GM12891 (cell line): Measurements from ENCODE around the gene CADPS.

Experiments
- DNase-seq: peaks from one replicate; pipeline ENCODE4 v3.0.0; 2011; ENCODE audit warnings: low spot score; ENCODE audit not compliant: insufficient read length
- FAIRE-seq: peaks from 2 replicates; lab custom pipeline; 2011; peaks lifted over from hg19 to GRCh38; lab: Jason Lieb, UNC
- PAX5 ChIP-seq: IDR thresholded peaks from 2 replicates; pipeline ENCODE4 v1.6.1; 2011; ENCODE audit warnings: low read length, moderate library complexity, mild to moderate bottlenecking; ENCODE audit not compliant: insufficient read depth, severe bottlenecking
- POLR2A ChIP-seq: IDR thresholded peaks from 2 replicates; pipeline ENCODE4 v1.6.1; 2011; ENCODE audit warnings: low read depth, low read length, control low read depth
- POLR2AphosphoS5 ChIP-seq: IDR thresholded peaks from 2 replicates; pipeline ENCODE4 v1.6.1; 2011; ENCODE audit warnings: low read depth, low read length, control low read depth
- POU2F2 ChIP-seq: IDR thresholded peaks from 2 replicates; pipeline ENCODE4 v1.6.1; 2011; ENCODE audit warnings: low read depth, mild to moderate bottlenecking, control low read depth, low read length, moderate library complexity
- SPI1 ChIP-seq: IDR thresholded peaks from 2 replicates; pipeline ENCODE4 v1.6.1; 2011; ENCODE audit warnings: low read depth, low read length, control low read depth
- TAF1 ChIP-seq: IDR thresholded peaks from 2 replicates; pipeline ENCODE4 v1.6.1; 2011; ENCODE audit warnings: low read depth, low read length, control low read depth

Gene CADPS

GRCh38 chr3:62837145-62837787, 38.0 kb downstream of the CADPS start:
- FAIRE-seq (no peak), DNase-seq (no peak)
- TF ChIP-seq TAF1 (no peak), POLR2A (no peak)

- no peak for DNase-seq
- no peak for TF ChIP-seq POLR2A
- no peak for TF ChIP-seq PAX5
- TF ChIP-seq TAF1: no peak
- TF ChIP-seq POLR2AphosphoS5: no peak
- TF ChIP-seq POU2F2: no peak
- TF ChIP-seq SPI1: no peak
- no peak for FAIRE-seq
Measured at GRCh38 chr3:62835554-62836236, 39.5 kb downstream of the CADPS start.

GRCh38 chr3:62833538-62833937, 41.7 kb downstream of the CADPS start:
- no peak for FAIRE-seq
- no peak for DNase-seq
- TF ChIP-seq POLR2A: no peak
- no peak for TF ChIP-seq POLR2AphosphoS5
- no peak for TF ChIP-seq POU2F2
- no peak for TF ChIP-seq TAF1
- TF ChIP-seq SPI1: no peak
- no peak for TF ChIP-seq PAX5

- DNase-seq: no peak
- no peak for TF ChIP-seq POLR2A
- TF ChIP-seq PAX5: no peak
- no peak for TF ChIP-seq SPI1
- TF ChIP-seq POU2F2: no peak
- TF ChIP-seq TAF1: no peak
- TF ChIP-seq POLR2AphosphoS5: no peak
- FAIRE-seq: no peak
Measured at GRCh38 chr3:62832553-62832952, 42.7 kb downstream of the CADPS start.

- TF ChIP-seq TAF1 (no peak), POU2F2 (no peak), POLR2A (no peak), POLR2AphosphoS5 (no peak), SPI1 (no peak), PAX5 (no peak)
- DNase-seq (no peak), FAIRE-seq (no peak)
Measured at GRCh38 chr3:62830727-62831322, 44.4 kb downstream of the CADPS start.

- DNase-seq: no peak
Measured at GRCh38 chr3:62827550-62827949, 47.7 kb downstream of the CADPS start.

GRCh38 chr3:62824965-62825592, 50.1 kb downstream of the CADPS start:
- FAIRE-seq (no peak), DNase-seq (no peak)
- TF ChIP-seq PAX5: no peak
- no peak for TF ChIP-seq POLR2A
- TF ChIP-seq TAF1: no peak
- no peak for TF ChIP-seq POLR2AphosphoS5
- TF ChIP-seq POU2F2: no peak
- TF ChIP-seq SPI1: no peak

More at GRCh38 chr3:62827550-62827949, 47.7 kb downstream of the CADPS start:
- no peak for TF ChIP-seq POLR2A
- no peak for TF ChIP-seq TAF1
- no peak for TF ChIP-seq SPI1
- TF ChIP-seq POU2F2: no peak
- no peak for TF ChIP-seq PAX5
- TF ChIP-seq POLR2AphosphoS5: no peak
- FAIRE-seq: no peak

GRCh38 chr3:62823461-62824050, 51.7 kb downstream of the CADPS start:
- FAIRE-seq (no peak), DNase-seq (no peak)
- TF ChIP-seq POLR2AphosphoS5 (no peak), PAX5 (no peak), POU2F2 (no peak), POLR2A (no peak), TAF1 (no peak), SPI1 (no peak)
